ENCODE data around the gene NLRP8. TPM values are rescaled to one million over a fixed set of nuclear protein-coding genes. Genes with fewer than 3 reads are reported as not detected.

Gene NLRP8
- total and polyA plus RNA-seq, 2 donors (not counting 1 experiment from before 2014, with no cell fraction given) = not detected

DNA sequence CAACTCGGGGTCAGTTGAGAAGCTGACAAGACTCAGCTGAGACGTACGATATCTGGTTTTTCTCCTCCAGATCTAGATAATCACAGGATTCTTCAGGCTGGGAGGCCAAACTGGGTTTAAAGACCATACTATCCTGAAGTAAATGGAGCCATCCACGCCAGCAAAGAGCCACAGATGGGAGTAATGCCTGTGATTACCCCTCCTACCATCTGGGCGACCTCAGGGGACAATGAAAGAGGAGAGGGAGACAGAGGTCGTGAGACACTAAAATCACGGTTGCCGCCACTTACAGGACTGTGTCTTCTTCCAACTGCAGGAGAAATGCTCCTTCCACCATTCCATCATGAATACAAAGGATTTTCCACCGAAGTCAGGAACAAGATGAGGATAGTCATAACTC is 12.4 kb upstream of the NLRP8 start:
- intact Hi-C loops (cut with micrococcal nuclease) = no loop called here
- ChIA-PET POLR2A (no interaction called here), CTCF (no interaction called here)
- WGBS (ENCODE audit: insufficient coverage) = 97% methylated on average over 3 of the region's 9 CpGs
- Histone ChIP-seq H3K27me3 (replicated peaks in 1 of 4; ENCODE audit: control extremely low read depth in 1 of 4, control insufficient read depth in 3 of 4, insufficient read depth in 4 of 4, low read length in 3 of 4) (no peaks in the 10 kb centered on the region), H3K27ac (ENCODE audit: low read length in 2 of 2) (no peak overlapping the region), H3K4me3 (ENCODE audit: control extremely low read depth in 1 of 5, extremely low read depth in 1 of 5, insufficient read depth in 1 of 5, low read depth in 2 of 5, low read length in 4 of 5) (no peak overlapping the region), H3K4me1 (ENCODE audit: control insufficient read depth in 2 of 2, insufficient read depth in 2 of 2, low read length in 2 of 2) (no peaks in the 10 kb centered on the region), H3K36me3 (replicated peaks in 1 of 2; ENCODE audit: control extremely low read depth in 1 of 2, control insufficient read depth in 1 of 2, extremely low read depth in 1 of 2, insufficient read depth in 2 of 2, low read length in 1 of 2) (no peaks in the 10 kb centered on the region), H3K9me3 (ENCODE audit: control extremely low read depth in 1 of 3, control insufficient read depth in 2 of 3, insufficient read depth in 1 of 3, low read length in 2 of 3) (peaks cover 0 to 6% (median 0%) of the 10 kb centered on the region in 3 donors), H3K4me2 (replicated peaks; ENCODE audit: low read depth, low read length, poor library complexity, severe bottlenecking) (no peak overlapping the region), H3K79me2 (ENCODE audit: control insufficient read depth, insufficient read depth, low read length) (no peaks in the 10 kb centered on the region), H3K9ac (ENCODE audit: low read length) (no peak overlapping the region), H2AFZ (ENCODE audit: insufficient read depth, low read depth, low read length, poor library complexity, severe bottlenecking) (no peak overlapping the region), H4K20me1 (ENCODE audit: control insufficient read depth, insufficient read depth, low read length, poor library complexity, severe bottlenecking) (no peaks in the 10 kb centered on the region)
- H3K27ac Mint-ChIP-seq = no peak overlapping the region
- no peak for ATAC-seq (ENCODE audit: low read depth)
- TF ChIP-seq EZH2 (IDR thresholded peaks at IDR 0.05; ENCODE audit: borderline replicate concordance, insufficient read depth, low read depth, low read length, poor library complexity, severe bottlenecking) = no peak
- TF ChIP-seq, protein P1, sequence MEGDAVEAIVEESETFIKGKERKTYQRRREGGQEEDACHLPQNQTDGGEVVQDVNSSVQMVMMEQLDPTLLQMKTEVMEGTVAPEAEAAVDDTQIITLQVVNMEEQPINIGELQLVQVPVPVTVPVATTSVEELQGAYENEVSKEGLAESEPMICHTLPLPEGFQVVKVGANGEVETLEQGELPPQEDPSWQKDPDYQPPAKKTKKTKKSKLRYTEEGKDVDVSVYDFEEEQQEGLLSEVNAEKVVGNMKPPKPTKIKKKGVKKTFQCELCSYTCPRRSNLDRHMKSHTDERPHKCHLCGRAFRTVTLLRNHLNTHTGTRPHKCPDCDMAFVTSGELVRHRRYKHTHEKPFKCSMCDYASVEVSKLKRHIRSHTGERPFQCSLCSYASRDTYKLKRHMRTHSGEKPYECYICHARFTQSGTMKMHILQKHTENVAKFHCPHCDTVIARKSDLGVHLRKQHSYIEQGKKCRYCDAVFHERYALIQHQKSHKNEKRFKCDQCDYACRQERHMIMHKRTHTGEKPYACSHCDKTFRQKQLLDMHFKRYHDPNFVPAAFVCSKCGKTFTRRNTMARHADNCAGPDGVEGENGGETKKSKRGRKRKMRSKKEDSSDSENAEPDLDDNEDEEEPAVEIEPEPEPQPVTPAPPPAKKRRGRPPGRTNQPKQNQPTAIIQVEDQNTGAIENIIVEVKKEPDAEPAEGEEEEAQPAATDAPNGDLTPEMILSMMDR (IDR thresholded peaks at IDR 0.05) = no peak
- no peak for DNase-seq
- no peak overlapping the region for H3K4me3 Mint-ChIP-seq
- no peaks in the 10 kb centered on the region for H3K4me1 Mint-ChIP-seq
- peaks cover 2% of the 10 kb centered on the region for H3K9me3 Mint-ChIP-seq (ENCODE audit: insufficient read depth)
- H3K27me3 Mint-ChIP-seq = peaks cover 3% of the 10 kb centered on the region

DNA sequence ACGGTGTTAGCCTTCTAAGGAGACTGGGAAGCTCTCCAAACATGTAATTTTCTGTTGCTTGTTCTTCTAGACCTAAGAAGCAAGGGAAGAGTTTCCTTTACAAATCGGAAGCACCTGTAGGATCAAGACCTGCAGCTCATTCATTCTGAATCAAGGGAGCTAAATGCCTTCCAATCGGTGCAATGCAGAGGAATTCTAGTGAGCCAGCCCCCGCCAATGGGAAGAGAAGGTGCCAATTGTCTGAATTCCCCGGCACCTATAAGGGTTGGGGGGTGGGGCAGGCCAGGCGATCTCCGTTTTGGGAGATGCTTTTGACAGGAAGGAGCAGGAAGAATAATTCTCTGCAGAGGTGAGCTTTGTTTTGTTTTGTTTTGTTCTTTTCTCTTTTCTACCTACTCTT is 8.4 kb upstream of the NLRP8 start:
- peaks cover 4% of the 10 kb centered on the region for H3K9me3 Mint-ChIP-seq (ENCODE audit: insufficient read depth)
- 56% methylated on average over 5 of the region's 7 CpGs for WGBS (ENCODE audit: insufficient coverage)
- no peak for ATAC-seq (ENCODE audit: low read depth)
- Histone ChIP-seq H3K36me3 (replicated peaks in 1 of 2; ENCODE audit: control extremely low read depth in 1 of 2, control insufficient read depth in 1 of 2, extremely low read depth in 1 of 2, insufficient read depth in 2 of 2, low read length in 1 of 2) (no peaks in the 10 kb centered on the region), H3K27ac (ENCODE audit: low read length in 2 of 2) (no peak overlapping the region), H3K9me3 (ENCODE audit: control extremely low read depth in 1 of 3, control insufficient read depth in 2 of 3, insufficient read depth in 1 of 3, low read length in 2 of 3) (peaks cover 0 to 8% (median 0%) of the 10 kb centered on the region in 3 donors), H3K9ac (ENCODE audit: low read length) (no peak overlapping the region), H3K4me3 (ENCODE audit: control extremely low read depth in 1 of 5, extremely low read depth in 1 of 5, insufficient read depth in 1 of 5, low read depth in 2 of 5, low read length in 4 of 5) (no peak overlapping the region), H3K79me2 (ENCODE audit: control insufficient read depth, insufficient read depth, low read length) (no peaks in the 10 kb centered on the region), H3K4me1 (ENCODE audit: control insufficient read depth in 2 of 2, insufficient read depth in 2 of 2, low read length in 2 of 2) (no peaks in the 10 kb centered on the region), H3K27me3 (replicated peaks in 1 of 4; ENCODE audit: control extremely low read depth in 1 of 4, control insufficient read depth in 3 of 4, insufficient read depth in 4 of 4, low read length in 3 of 4) (no peaks in the 10 kb centered on the region), H3K4me2 (replicated peaks; ENCODE audit: low read depth, low read length, poor library complexity, severe bottlenecking) (no peak overlapping the region), H2AFZ (ENCODE audit: insufficient read depth, low read depth, low read length, poor library complexity, severe bottlenecking) (no peak overlapping the region), H4K20me1 (ENCODE audit: control insufficient read depth, insufficient read depth, low read length, poor library complexity, severe bottlenecking) (no peaks in the 10 kb centered on the region)
- ChIA-PET POLR2A (no interaction called here), CTCF (interaction anchor here (0.5 kb wide), 1 partner anchor 948 kb away, joined by 3 read pairs; no protein-coding TSS in a partner anchor)
- H3K27ac Mint-ChIP-seq = no peak overlapping the region
- no peak overlapping the region for H3K4me3 Mint-ChIP-seq
- intact Hi-C loops (cut with micrococcal nuclease) = no loop called here
- H3K27me3 Mint-ChIP-seq = no peaks in the 10 kb centered on the region
- no peak for TF ChIP-seq EZH2 (IDR thresholded peaks at IDR 0.05; ENCODE audit: borderline replicate concordance, insufficient read depth, low read depth, low read length, poor library complexity, severe bottlenecking)
- TF ChIP-seq, protein P1 (IDR thresholded peaks at IDR 0.05) = no peak
- DNase-seq = no peak
- no peaks in the 10 kb centered on the region for H3K4me1 Mint-ChIP-seq
